ENCODE data around the gene PRG3. TPM values are rescaled to one million over a fixed set of nuclear protein-coding genes. Genes with fewer than 3 reads are reported as not detected.

PRG3 gene
- total and polyA plus RNA-seq, 2 experiments from 2014 or later: not detected

DNA sequence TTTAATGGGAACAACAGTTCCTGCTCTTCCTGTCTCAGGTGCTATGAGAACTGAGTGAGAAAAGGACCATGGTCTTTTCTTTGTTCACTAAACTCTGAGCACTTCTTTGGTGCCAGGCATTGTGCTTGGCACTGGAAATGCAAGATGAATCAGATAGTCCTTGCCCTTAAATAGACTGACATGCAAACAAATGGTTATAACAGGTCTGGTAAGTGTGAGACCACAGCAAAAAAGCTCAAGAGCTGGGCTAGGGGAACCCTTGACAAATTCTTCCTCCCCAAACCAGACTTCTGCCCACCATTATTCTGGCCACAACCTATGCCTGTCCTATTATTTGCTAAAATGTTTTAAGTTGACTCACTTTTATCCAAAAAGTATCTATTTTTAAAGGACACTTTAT lies 40.9 kb upstream of the PRG3 start:
- H3K36me3 ChIP-seq (replicated peaks; ENCODE audit: insufficient read depth, low read depth): no peaks in the 10 kb centered on the region
- peaks cover 11% of the 10 kb centered on the region for H3K4me1 ChIP-seq (ENCODE audit: insufficient read depth)

DNA sequence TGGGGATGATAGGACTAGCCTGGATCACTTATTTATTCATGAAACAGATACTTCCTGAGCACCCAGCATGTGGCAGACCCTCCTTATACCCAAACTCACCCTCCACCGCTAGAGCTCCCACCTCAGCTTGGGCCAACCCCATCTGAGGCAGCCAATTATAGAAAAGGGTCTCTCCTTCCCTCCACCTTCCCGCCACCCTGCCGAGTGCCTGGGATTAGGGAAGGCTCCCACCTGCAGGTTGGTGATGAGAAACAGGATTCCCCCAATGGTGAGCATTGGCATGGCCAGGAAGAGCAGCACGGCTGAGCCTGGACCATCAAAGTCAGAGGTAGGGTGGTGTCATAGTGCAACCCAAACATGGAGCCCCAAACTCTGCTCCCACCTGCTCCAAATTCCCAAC lies 40.1 kb upstream of the PRG3 start:
- no peak overlapping the region for H3K4me2 ChIP-seq
- DNase-seq (ENCODE audit: low spot score): no peak
- TF ChIP-seq, protein P1, sequence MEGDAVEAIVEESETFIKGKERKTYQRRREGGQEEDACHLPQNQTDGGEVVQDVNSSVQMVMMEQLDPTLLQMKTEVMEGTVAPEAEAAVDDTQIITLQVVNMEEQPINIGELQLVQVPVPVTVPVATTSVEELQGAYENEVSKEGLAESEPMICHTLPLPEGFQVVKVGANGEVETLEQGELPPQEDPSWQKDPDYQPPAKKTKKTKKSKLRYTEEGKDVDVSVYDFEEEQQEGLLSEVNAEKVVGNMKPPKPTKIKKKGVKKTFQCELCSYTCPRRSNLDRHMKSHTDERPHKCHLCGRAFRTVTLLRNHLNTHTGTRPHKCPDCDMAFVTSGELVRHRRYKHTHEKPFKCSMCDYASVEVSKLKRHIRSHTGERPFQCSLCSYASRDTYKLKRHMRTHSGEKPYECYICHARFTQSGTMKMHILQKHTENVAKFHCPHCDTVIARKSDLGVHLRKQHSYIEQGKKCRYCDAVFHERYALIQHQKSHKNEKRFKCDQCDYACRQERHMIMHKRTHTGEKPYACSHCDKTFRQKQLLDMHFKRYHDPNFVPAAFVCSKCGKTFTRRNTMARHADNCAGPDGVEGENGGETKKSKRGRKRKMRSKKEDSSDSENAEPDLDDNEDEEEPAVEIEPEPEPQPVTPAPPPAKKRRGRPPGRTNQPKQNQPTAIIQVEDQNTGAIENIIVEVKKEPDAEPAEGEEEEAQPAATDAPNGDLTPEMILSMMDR (IDR thresholded peaks at IDR 0.05; ENCODE audit: poor library complexity): no peak
- no peaks in the 10 kb centered on the region for H3K79me2 ChIP-seq
- H3K4me1 ChIP-seq (ENCODE audit: insufficient read depth): peaks cover 4% of the 10 kb centered on the region
- H3K27me3 ChIP-seq: no peaks in the 10 kb centered on the region
- no peaks in the 10 kb centered on the region for H3K9me3 ChIP-seq (ENCODE audit: low read depth)
- no peak overlapping the region for H3K4me3 ChIP-seq
- no peak overlapping the region for H2AFZ ChIP-seq
- no peak overlapping the region for H3K27ac ChIP-seq
- 90% methylated on average over 4 of the region's 4 CpGs for WGBS (ENCODE audit: low lambda C conversion rate, missing lambda C conversion rate)
- H3K36me3 ChIP-seq (replicated peaks; ENCODE audit: insufficient read depth, low read depth): no peaks in the 10 kb centered on the region
- no peaks in the 10 kb centered on the region for H4K20me1 ChIP-seq (ENCODE audit: insufficient read depth, poor library complexity, severe bottlenecking)
- no peaks in the 10 kb centered on the region for H3K9me2 ChIP-seq (replicated peaks; ENCODE audit: insufficient read depth)

More for the DNA sequence above, 40.9 kb upstream of the PRG3 start:
- Histone ChIP-seq H3K79me2 (no peaks in the 10 kb centered on the region), H3K4me3 (no peak overlapping the region), H3K4me2 (no peak overlapping the region), H3K27me3 (no peaks in the 10 kb centered on the region), H3K9me2 (replicated peaks; ENCODE audit: insufficient read depth) (no peaks in the 10 kb centered on the region), H2AFZ (no peak overlapping the region), H3K9me3 (ENCODE audit: low read depth) (no peaks in the 10 kb centered on the region), H4K20me1 (ENCODE audit: insufficient read depth, poor library complexity, severe bottlenecking) (no peaks in the 10 kb centered on the region), H3K27ac (no peak overlapping the region)
- TF ChIP-seq EZH2 (IDR thresholded peaks at IDR 0.05; ENCODE audit: borderline replicate concordance): no peak
- no peak for TF ChIP-seq EZH2phosphoT487 (IDR thresholded peaks at IDR 0.05; ENCODE audit: low read depth, severe bottlenecking, unreplicated experiment)
- TF ChIP-seq, protein P1 (IDR thresholded peaks at IDR 0.05; ENCODE audit: poor library complexity): no peak
- DNase-seq (ENCODE audit: low spot score): no peak

DNA sequence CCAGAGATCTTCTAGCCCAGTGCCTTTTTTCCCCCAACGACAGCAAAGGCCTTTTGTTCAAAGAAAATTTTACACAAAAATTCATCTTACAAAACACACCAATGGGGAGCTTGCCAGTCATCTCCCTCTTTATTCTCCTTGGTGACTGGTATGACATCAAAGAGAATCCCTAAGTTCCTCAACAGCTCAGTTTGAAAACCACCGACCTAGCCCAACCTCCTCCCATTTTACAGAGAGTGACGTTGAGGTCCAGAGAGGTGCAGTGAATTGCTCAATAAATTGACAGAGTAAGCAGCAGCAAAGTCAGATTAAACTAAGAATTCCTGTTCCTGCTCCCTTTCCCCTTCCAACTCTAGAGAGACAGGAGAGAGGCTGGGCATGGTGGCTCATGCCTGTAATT lies 38.2 kb upstream of the PRG3 start:
- WGBS (ENCODE audit: low lambda C conversion rate, missing lambda C conversion rate): 100% methylated on average over 3 of the region's 3 CpGs
- H3K27me3 ChIP-seq: no peaks in the 10 kb centered on the region

More for the DNA sequence above, 38.2 kb upstream of the PRG3 start:
- Histone ChIP-seq H3K36me3 (replicated peaks; ENCODE audit: insufficient read depth, low read depth) (no peaks in the 10 kb centered on the region), H3K9me3 (ENCODE audit: low read depth) (no peaks in the 10 kb centered on the region), H3K27ac (no peak overlapping the region), H3K4me2 (no peak overlapping the region), H3K4me3 (no peak overlapping the region), H2AFZ (no peak overlapping the region), H4K20me1 (ENCODE audit: insufficient read depth, poor library complexity, severe bottlenecking) (no peaks in the 10 kb centered on the region), H3K9me2 (replicated peaks; ENCODE audit: insufficient read depth) (no peaks in the 10 kb centered on the region), H3K79me2 (no peaks in the 10 kb centered on the region), H3K4me1 (ENCODE audit: insufficient read depth) (no peaks in the 10 kb centered on the region)
- no peak for DNase-seq (ENCODE audit: low spot score)
- TF ChIP-seq, protein P1 (IDR thresholded peaks at IDR 0.05; ENCODE audit: poor library complexity): no peak
- TF ChIP-seq EZH2 (IDR thresholded peaks at IDR 0.05; ENCODE audit: borderline replicate concordance) (no peak), EZH2phosphoT487 (IDR thresholded peaks at IDR 0.05; ENCODE audit: low read depth, severe bottlenecking, unreplicated experiment) (no peak)

All from hepatocyte (in vitro differentiated cells).